GM12875 (cell line): Measurements from ENCODE around the gene RBBP8.

Experiments used
- H3K4me3 ChIP-seq: one replicate; pipeline ENCODE4 v1.5.1; 2011; ENCODE audit warnings: low read depth, low read length, control low read depth
- TF ChIP-seq, protein P1 (sequence below): IDR thresholded peaks from 2 replicates; pipeline ENCODE4 v1.5.1; 2011; ENCODE audit warnings: low read depth, mild to moderate bottlenecking, control low read depth, inconsistent platforms, low read length, moderate library complexity, borderline replicate concordance; ENCODE audit not compliant: insufficient read depth

Gene RBBP8

DNA sequence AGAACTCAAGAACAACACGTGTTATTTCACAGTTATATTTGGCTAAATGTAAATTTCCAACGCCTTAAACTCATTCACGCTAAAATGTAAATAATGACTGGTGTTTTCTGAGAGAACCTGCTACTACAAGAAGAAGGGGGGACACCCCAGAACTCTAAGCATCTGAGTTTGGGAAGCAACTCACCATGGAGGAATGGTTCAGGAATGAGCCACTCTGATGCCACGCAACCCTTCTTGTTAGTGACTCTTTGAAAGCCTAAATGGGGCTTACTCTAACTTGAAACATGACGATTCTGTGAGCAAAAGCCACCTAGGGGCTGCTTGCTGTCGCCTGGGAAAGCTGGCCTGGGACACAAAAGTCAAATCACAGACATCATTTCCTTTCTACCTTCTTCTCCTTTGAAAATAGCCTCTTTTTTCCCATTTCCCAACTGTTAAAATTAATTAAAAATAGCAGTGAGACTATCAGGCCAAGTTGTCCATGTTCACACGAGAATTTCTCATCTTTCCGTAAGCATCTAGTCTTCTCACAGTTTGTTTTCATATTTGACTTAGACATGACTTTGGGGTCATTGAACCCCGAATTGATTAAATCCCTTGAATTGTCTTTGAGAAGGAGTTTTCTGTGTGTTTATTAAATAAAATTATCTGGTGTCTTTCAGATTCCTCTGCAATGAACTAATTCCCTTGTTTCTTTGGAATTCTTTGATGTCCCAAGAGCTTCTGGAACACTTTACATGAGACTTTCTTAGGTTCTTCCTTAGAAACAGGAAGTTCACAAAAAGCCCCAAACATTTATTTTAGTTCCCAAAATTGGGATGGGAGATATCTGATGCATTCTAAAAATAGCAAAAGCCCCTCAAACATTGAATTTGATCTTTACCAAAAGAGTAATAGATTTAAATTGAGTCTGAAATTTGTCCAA, 126.7 kb downstream of the RBBP8 start:
- H3K4me3 ChIP-seq: no peak overlapping the region
- TF ChIP-seq, protein P1, sequence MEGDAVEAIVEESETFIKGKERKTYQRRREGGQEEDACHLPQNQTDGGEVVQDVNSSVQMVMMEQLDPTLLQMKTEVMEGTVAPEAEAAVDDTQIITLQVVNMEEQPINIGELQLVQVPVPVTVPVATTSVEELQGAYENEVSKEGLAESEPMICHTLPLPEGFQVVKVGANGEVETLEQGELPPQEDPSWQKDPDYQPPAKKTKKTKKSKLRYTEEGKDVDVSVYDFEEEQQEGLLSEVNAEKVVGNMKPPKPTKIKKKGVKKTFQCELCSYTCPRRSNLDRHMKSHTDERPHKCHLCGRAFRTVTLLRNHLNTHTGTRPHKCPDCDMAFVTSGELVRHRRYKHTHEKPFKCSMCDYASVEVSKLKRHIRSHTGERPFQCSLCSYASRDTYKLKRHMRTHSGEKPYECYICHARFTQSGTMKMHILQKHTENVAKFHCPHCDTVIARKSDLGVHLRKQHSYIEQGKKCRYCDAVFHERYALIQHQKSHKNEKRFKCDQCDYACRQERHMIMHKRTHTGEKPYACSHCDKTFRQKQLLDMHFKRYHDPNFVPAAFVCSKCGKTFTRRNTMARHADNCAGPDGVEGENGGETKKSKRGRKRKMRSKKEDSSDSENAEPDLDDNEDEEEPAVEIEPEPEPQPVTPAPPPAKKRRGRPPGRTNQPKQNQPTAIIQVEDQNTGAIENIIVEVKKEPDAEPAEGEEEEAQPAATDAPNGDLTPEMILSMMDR: no peak

DNA sequence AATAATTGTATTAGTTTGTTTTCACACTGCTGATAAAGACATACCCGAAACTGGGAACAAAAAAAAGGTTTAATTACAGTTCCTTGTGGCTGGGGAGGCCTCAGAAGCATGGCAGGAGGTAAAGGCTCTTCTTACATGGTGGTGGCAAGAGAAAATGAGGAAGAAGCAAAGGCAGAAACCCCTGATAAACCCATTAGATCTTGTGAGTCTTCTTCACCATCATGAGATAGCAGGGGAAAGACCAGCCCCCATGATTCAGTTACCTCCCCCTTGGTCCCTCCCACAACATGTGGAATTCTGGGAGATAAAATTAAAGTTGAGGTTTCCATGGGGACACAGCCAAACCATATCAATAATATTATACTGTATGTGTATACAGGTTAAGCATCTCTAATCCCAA, 128.9 kb downstream of the RBBP8 start:
- no peak overlapping the region for H3K4me3 ChIP-seq
- TF ChIP-seq, protein P1: no peak

DNA sequence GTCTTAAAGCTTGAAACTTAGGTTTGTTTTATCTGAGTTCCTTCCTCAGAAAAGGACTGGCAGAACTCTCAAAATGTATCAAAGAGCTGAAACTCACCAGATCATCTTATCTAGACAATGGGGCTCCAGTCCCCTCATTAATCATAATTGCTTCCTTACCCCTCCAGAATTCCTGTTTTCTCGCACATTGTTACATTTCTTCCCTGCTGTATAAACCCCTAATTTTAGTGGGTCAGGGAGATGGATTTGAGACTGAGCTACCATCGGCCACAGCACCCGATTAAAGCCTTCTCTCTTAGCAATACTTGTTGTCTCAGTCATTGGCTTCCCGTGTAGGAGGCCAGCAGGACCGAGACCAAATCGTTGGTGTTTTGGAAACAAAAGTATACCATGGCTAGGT, 130.4 kb downstream of the RBBP8 start:
- TF ChIP-seq, protein P1: no peak
- H3K4me3 ChIP-seq: no peak overlapping the region

DNA sequence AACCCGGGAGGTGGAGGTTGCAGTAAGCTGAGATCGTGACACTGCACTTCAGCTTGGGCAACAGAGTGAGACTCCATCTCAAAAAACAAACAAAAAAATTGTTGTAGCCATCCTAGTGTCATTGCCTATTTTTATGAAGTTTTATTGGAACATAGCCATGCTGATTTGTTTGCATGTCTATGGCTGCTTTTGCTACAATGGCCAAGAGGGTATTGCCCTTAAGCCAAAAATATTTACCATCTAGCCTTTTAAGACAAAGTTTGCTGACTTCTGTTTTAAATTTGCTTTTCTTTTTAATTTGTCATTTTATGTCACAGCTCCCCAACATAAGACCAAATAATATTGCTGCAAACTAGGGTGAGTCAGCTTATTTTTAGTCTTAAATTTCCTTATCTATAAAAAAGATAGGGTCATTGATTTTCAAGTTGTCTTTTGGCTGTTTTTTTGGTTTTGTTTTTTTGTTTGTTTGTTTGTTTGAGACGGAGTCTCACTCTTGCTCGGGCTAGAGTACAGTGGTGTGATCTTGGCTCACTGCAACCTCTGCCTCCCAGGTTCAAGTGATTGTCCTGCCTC, 132.2 kb downstream of the RBBP8 start:
- TF ChIP-seq, protein P1: no peak
- H3K4me3 ChIP-seq: no peak overlapping the region

DNA sequence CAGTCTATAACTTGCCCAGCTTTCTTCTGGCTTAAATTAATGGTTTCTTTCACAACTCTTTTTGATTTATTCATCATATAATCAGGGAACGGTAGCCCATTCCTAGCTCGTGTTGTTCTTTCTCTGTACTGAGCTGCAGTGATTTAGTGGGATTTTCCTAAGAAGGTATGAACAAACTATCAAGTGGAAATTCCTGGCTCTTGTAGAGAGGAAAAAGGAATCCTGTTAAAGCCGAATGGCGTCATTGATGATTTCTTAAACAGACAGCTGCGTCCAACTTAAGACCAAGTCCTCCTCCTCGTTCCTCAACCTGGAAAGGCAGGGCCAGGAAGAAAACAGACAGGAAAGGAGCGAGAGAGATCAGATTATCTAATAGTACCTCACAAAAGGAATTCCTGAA, 132.9 kb downstream of the RBBP8 start:
- no peak overlapping the region for H3K4me3 ChIP-seq
- TF ChIP-seq, protein P1: no peak

DNA sequence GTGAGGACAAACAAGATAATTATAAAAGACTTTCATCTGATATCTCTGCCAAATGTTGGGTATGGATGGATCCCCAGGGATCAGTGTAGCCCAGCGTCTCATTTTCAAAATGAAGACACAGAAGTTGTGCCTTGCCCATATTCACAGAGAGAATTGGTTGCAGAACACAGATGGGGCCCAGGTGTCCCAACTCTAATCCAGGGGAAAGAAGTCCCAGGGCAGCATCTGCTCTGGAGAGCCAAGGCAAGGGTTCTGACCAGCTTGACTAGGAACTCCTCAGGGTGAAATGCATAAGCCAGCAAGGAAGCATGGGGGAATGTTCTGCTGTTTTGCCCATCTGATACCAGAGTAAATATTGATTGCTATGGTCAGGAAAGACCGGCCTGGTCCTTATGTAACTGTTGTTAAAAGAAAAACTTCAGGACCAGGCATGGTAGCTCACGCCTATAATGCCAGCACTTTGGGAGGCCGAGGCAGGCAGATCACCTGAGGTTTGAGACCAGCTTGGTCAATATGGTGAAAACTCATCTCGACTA, 133.4 kb downstream of the RBBP8 start:
- H3K4me3 ChIP-seq: no peak overlapping the region
- TF ChIP-seq, protein P1: no peak

DNA sequence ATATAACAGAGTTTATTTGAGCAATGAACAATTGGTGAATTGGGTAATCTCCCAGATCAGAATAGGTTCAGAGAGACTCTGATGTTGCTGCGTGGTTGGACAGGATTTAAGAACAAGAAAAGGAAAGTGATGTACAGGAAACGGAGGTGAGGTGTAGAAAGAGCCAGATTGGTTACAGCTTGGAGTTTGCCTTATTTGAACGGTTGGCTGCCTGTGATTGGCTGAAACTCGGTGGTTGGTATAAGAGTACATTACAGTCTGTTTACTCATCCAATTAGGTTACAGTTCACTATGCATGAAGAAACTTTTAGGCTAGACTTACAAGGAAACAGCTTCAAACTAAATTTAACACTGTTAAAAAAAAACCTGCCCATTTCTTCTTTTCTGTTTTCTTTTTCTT, 134.1 kb downstream of the RBBP8 start:
- TF ChIP-seq, protein P1: no peak
- no peak overlapping the region for H3K4me3 ChIP-seq
